ENCODE results near the gene CACNA1C.

Gene CACNA1C

GRCh38 chr12:2613326-2614073 lies 560.7 kb downstream of the CACNA1C start:
- no peak for TF ChIP-seq CTCF (IDR thresholded peaks at IDR 0.05; ENCODE audit: poor library complexity, severe bottlenecking)
- DNase-seq (ENCODE audit: low spot score) (no peak), ATAC-seq (ENCODE audit: low read depth) (peak; percentile 96)
- Histone ChIP-seq H3K4me3 (ENCODE audit: severe bottlenecking) (no peak overlapping the region), H3K36me3 (ENCODE audit: low read depth) (no peaks in the 10 kb centered on the region), H3K27me3 (ENCODE audit: insufficient read depth, poor library complexity, severe bottlenecking) (peaks cover 12% of the 10 kb centered on the region), H3K9me3 (ENCODE audit: severe bottlenecking) (no peaks in the 10 kb centered on the region), H3K4me1 (ENCODE audit: insufficient read depth, poor library complexity, severe bottlenecking) (no peaks in the 10 kb centered on the region), H3K27ac (ENCODE audit: poor library complexity, severe bottlenecking) (no peak overlapping the region)

GRCh38 chr12:2614341-2614740 lies 561.6 kb downstream of the CACNA1C start:
- ATAC-seq (ENCODE audit: low read depth) (no peak), DNase-seq (ENCODE audit: low spot score) (no peak)
- H3K4me3 ChIP-seq (ENCODE audit: severe bottlenecking), result no peak overlapping the region
- H3K27me3 ChIP-seq (ENCODE audit: insufficient read depth, poor library complexity, severe bottlenecking), result peaks cover 12% of the 10 kb centered on the region
- TF ChIP-seq CTCF (IDR thresholded peaks at IDR 0.05; ENCODE audit: poor library complexity, severe bottlenecking), result no peak
- no peaks in the 10 kb centered on the region for H3K36me3 ChIP-seq (ENCODE audit: low read depth)
- no peaks in the 10 kb centered on the region for H3K9me3 ChIP-seq (ENCODE audit: severe bottlenecking)
- H3K27ac ChIP-seq (ENCODE audit: poor library complexity, severe bottlenecking), result no peak overlapping the region
- H3K4me1 ChIP-seq (ENCODE audit: insufficient read depth, poor library complexity, severe bottlenecking), result no peaks in the 10 kb centered on the region

GRCh38 chr12:2615665-2616402 lies 563.0 kb downstream of the CACNA1C start:
- ATAC-seq (ENCODE audit: low read depth), result no peak
- Histone ChIP-seq H3K4me1 (ENCODE audit: insufficient read depth, poor library complexity, severe bottlenecking) (no peaks in the 10 kb centered on the region), H3K27ac (ENCODE audit: poor library complexity, severe bottlenecking) (no peak overlapping the region), H3K4me3 (ENCODE audit: severe bottlenecking) (no peak overlapping the region), H3K36me3 (ENCODE audit: low read depth) (no peaks in the 10 kb centered on the region), H3K9me3 (ENCODE audit: severe bottlenecking) (no peaks in the 10 kb centered on the region), H3K27me3 (ENCODE audit: insufficient read depth, poor library complexity, severe bottlenecking) (peaks cover 26% of the 10 kb centered on the region)
- DNase-seq (ENCODE audit: low spot score), result no peak
- no peak for TF ChIP-seq CTCF (IDR thresholded peaks at IDR 0.05; ENCODE audit: poor library complexity, severe bottlenecking)

- H3K36me3 ChIP-seq (ENCODE audit: low read depth), result no peaks in the 10 kb centered on the region
- no peaks in the 10 kb centered on the region for H3K9me3 ChIP-seq (ENCODE audit: severe bottlenecking)
- DNase-seq (ENCODE audit: low spot score), result no peak
- H3K27me3 ChIP-seq (ENCODE audit: insufficient read depth, poor library complexity, severe bottlenecking), result peaks cover 33% of the 10 kb centered on the region
- H3K27ac ChIP-seq (ENCODE audit: poor library complexity, severe bottlenecking), result no peak overlapping the region
- ATAC-seq (ENCODE audit: low read depth), result no peak
- TF ChIP-seq CTCF (IDR thresholded peaks at IDR 0.05; ENCODE audit: poor library complexity, severe bottlenecking), result no peak
- H3K4me3 ChIP-seq (ENCODE audit: severe bottlenecking), result no peak overlapping the region
- H3K4me1 ChIP-seq (ENCODE audit: insufficient read depth, poor library complexity, severe bottlenecking), result no peaks in the 10 kb centered on the region
These were observed 564.0 kb downstream of the CACNA1C start for GRCh38 chr12:2616763-2617162.

- Histone ChIP-seq H3K4me3 (ENCODE audit: severe bottlenecking) (no peak overlapping the region), H3K9me3 (ENCODE audit: severe bottlenecking) (no peaks in the 10 kb centered on the region), H3K4me1 (ENCODE audit: insufficient read depth, poor library complexity, severe bottlenecking) (no peaks in the 10 kb centered on the region), H3K27ac (ENCODE audit: poor library complexity, severe bottlenecking) (no peak overlapping the region), H3K36me3 (ENCODE audit: low read depth) (no peaks in the 10 kb centered on the region), H3K27me3 (ENCODE audit: insufficient read depth, poor library complexity, severe bottlenecking) (peaks cover 38% of the 10 kb centered on the region)
- DNase-seq (ENCODE audit: low spot score), result no peak
- ATAC-seq (ENCODE audit: low read depth), result no peak
- TF ChIP-seq CTCF (IDR thresholded peaks at IDR 0.05; ENCODE audit: poor library complexity, severe bottlenecking), result no peak
These were observed 564.6 kb downstream of the CACNA1C start for GRCh38 chr12:2617365-2617764.

Data from RWPE2 (cell line).